Naive thymus-derived CD4-positive, alpha-beta T cell (primary cell): Measurements from ENCODE around the gene MLLT11. TPM values are rescaled to one million over a fixed set of nuclear protein-coding genes. Genes with fewer than 3 reads are reported as not detected.

Source experiments
- ATAC-seq: fragments of 150-1000 bp; cut with Tn5 transposase; 2 replicates; pipeline ENCODE4 v1.10.0; 2021; ENCODE audit warnings: mild to moderate bottlenecking, moderate library complexity
- CTCF ChIA-PET: fragments of 350-600 bp; sonication (Branson Sonifier 250); formaldehyde crosslinking; loops from one replicate; lab custom pipeline; 2021; ENCODE audit warnings: antibody characterized with exemption; lab: Charles Lee
- POLR2A ChIA-PET: fragments of 350-600 bp; sonication (Branson Sonifier 250); formaldehyde crosslinking; loops from one replicate; lab custom pipeline; 2021; ENCODE audit warnings: antibody characterized with exemption, inconsistent platforms; lab: Charles Lee
- DNase-seq, 9 donors: peaks; one replicate each; pipeline versions ENCODE4 v3.0.0 to v3.0.0-alpha.2; 2020 to 2022; ENCODE audit warnings: mixed read lengths in 1 of 9
- H3K27ac ChIP-seq: one replicate; pipeline ENCODE4 v1.7.0; 2013; ENCODE audit warnings: mild to moderate bottlenecking, low read depth, low read length, moderate library complexity
- H3K27me3 ChIP-seq, 2 donors: one replicate each; pipeline ENCODE4 v1.7.0; 2013; ENCODE audit warnings: low read length in 2 of 2, mild to moderate bottlenecking in 2 of 2, moderate library complexity in 2 of 2; ENCODE audit not compliant: control insufficient read depth in 2 of 2, insufficient read depth in 2 of 2
- H3K36me3 ChIP-seq, 3 experiments: 1 replicate in 2 of 3; 2 replicates in 1 of 3; pipeline ENCODE4 v1.7.0; 2013; ENCODE audit warnings: low read length in 3 of 3, mild to moderate bottlenecking in 3 of 3, moderate library complexity in 1 of 3; ENCODE audit not compliant: insufficient read depth in 3 of 3, control insufficient read depth in 2 of 3
- H3K4me1 ChIP-seq, 2 donors: one replicate each; pipeline ENCODE4 v1.7.0; 2013; ENCODE audit warnings: low read length in 2 of 2, mild to moderate bottlenecking in 2 of 2, moderate library complexity in 1 of 2; ENCODE audit not compliant: control insufficient read depth in 2 of 2, insufficient read depth in 2 of 2
- H3K4me3 ChIP-seq: 2 replicates; pipeline ENCODE4 v1.7.0; 2013; ENCODE audit warnings: mild to moderate bottlenecking, low read length
- H3K9me3 ChIP-seq, 3 experiments: 1 replicate in 2 of 3; 2 replicates in 1 of 3; pipeline ENCODE4 v1.7.0; 2013; ENCODE audit warnings: low read length in 3 of 3; ENCODE audit not compliant: control insufficient read depth in 2 of 3
- H3K27ac Mint-ChIP-seq, 9 donors: one replicate each; pipeline ENCODE4 v1.8.0; 2020 to 2022; ENCODE audit warnings: mixed read lengths in 9 of 9, mild to moderate bottlenecking in 8 of 9, moderate library complexity in 5 of 9, inconsistent platforms in 2 of 9
- H3K27me3 Mint-ChIP-seq, 5 donors: one replicate each; pipeline ENCODE4 v1.8.0; 2021 to 2022; ENCODE audit warnings: mixed read lengths in 5 of 5, mild to moderate bottlenecking in 1 of 5
- H3K36me3 Mint-ChIP-seq, 5 donors: one replicate each; pipeline ENCODE4 v1.8.0; 2020 to 2022; ENCODE audit warnings: mixed read lengths in 5 of 5, mild to moderate bottlenecking in 3 of 5, inconsistent platforms in 1 of 5
- H3K4me1 Mint-ChIP-seq, 7 donors: one replicate each; pipeline ENCODE4 v1.8.0; 2020 to 2022; ENCODE audit warnings: mixed read lengths in 7 of 7, mild to moderate bottlenecking in 3 of 7, inconsistent platforms in 1 of 7
- H3K4me3 Mint-ChIP-seq, 10 donors: one replicate each; pipeline ENCODE4 v1.8.0; 2020 to 2022; ENCODE audit warnings: mild to moderate bottlenecking in 10 of 10, mixed read lengths in 10 of 10, moderate library complexity in 6 of 10, inconsistent platforms in 2 of 10
- H3K9me3 Mint-ChIP-seq, 11 donors: one replicate each; pipeline ENCODE4 v1.8.0; 2020 to 2022; ENCODE audit warnings: mixed read lengths in 11 of 11, mild to moderate bottlenecking in 4 of 11, inconsistent platforms in 1 of 11, moderate library complexity in 1 of 11
- intact Hi-C, 2 donors: fragments of 100-400 bp; cut with micrococcal nuclease; formaldehyde crosslinking; loops; one replicate each; pipeline ENCODE4 v1.15.1; 2023
- polyA plus RNA-seq, 2 donors: library from polyadenylated mRNA; unstranded; fragments of 300-500 nt; fragmentation: Illumina TruSeq; gene quantifications; one replicate each; pipeline ENCODE4 v1.2.3, GENCODE V29; 2021
- total RNA-seq, 6 experiments: library from RNA in 5 of 6; stranded (reverse) in 5 of 6; gene quantifications; 1 replicate in 5 of 6; 2 replicates in 1 of 6; pipeline ENCODE4 v1.2.3 and lab custom pipeline; 2021 to 2026

The MLLT11 gene
- total and polyA plus RNA-seq, 7 experiments from 2014 or later = 3.3 to 6.0 (median 4.6) TPM

- no peaks in the 10 kb centered on the region for H3K36me3 ChIP-seq
- H3K27ac Mint-ChIP-seq = peak overlapping the region in 6 of 9 donors; percentile 6 to 76 (median 48)
- H3K27me3 Mint-ChIP-seq = no peaks in the 10 kb centered on the region
- H3K27ac ChIP-seq = no peak overlapping the region
- H3K4me3 Mint-ChIP-seq = no peak overlapping the region
- no peaks in the 10 kb centered on the region for H3K27me3 ChIP-seq
- H3K9me3 ChIP-seq = no peaks in the 10 kb centered on the region
- H3K4me1 Mint-ChIP-seq = peaks cover 22 to 51% (median 35%) of the 10 kb centered on the region in 7 donors
- H3K4me1 ChIP-seq = peaks cover 5 to 17% of the 10 kb centered on the region in 2 donors
- peaks cover 3 to 19% (median 8%) of the 10 kb centered on the region in 5 donors for H3K36me3 Mint-ChIP-seq
- ATAC-seq = no peak
- ChIA-PET CTCF (interaction anchor here (0.6 to 2.9 kb wide), 6 partner anchors 10 to 73 kb away, joined by 3 to 17 read pairs (median 4); partner anchors contain the start of gene CDC42SE1), POLR2A (interaction anchor here (0.6 to 12.0 kb wide), 7 partner anchors 12 to 121 kb away, joined by 3 to 253 read pairs (median 4); partner anchors contain the start of genes CDC42SE1 and MLLT11)
- intact Hi-C loops = no loop called here
- H3K4me3 ChIP-seq = no peak overlapping the region
- DNase-seq = peak in 1 of 9 donors; percentile 10
- H3K9me3 Mint-ChIP-seq = no peaks in the 10 kb centered on the region
These were observed 17.0 kb upstream of the MLLT11 start for GRCh38 chr1:151043163-151043562.

GRCh38 chr1:151047591-151047924 is 12.6 kb upstream of the MLLT11 start, which contains the start of gene C1orf56:
Gene C1orf56 (plus strand): TSS chr1:151047751. CDS start chr1:151047848, 97 bp downstream.
- Mint-ChIP-seq H3K9me3 (no peaks in the 10 kb centered on the region), H3K4me1 (peaks cover 35 to 89% (median 71%) of the 10 kb centered on the region in 7 donors), H3K36me3 (peaks cover 0 to 19% (median 16%) of the 10 kb centered on the region in 5 donors), H3K4me3 (peak within 1 kb of the TSS; percentile 85 to 91 (median 90)), H3K27me3 (no peaks in the 10 kb centered on the region), H3K27ac (peak within 1 kb of the TSS; percentile 84 to 98 (median 93))
- DNase-seq (peak in 8 of 9 donors; percentile 38 to 59 (median 52)), ATAC-seq (peak; percentile 62)
- peak within 1 kb of the TSS; percentile 73 for H3K4me3 ChIP-seq
- intact Hi-C loops = loop anchor here (2.0 kb wide), 1 partner anchor 13 kb away; the partner anchor contains the start of gene MLLT11 (in 2 of the 2)
- ChIA-PET POLR2A (interaction anchor here (0.7 to 12.0 kb wide), 16 partner anchors 9 to 121 kb away, joined by 3 to 253 read pairs (median 5); partner anchors contain the start of genes BNIPL, CDC42SE1, GABPB2 and MINDY1), CTCF (interaction anchor here (1.1 to 3.6 kb wide), 4 partner anchors 11 to 109 kb away, joined by 4 to 38 read pairs (median 8); partner anchors contain the start of genes CDC42SE1, MLLT11 and TNFAIP8L2)
- H3K27me3 ChIP-seq = no peaks in the 10 kb centered on the region
- no peaks in the 10 kb centered on the region for H3K9me3 ChIP-seq
- H3K27ac ChIP-seq = peak within 1 kb of the TSS; percentile 81
- H3K4me1 ChIP-seq = peaks cover 15 to 33% of the 10 kb centered on the region in 2 donors
- peaks cover 0 to 11% (median under 1%) of the 10 kb centered on the region in 3 experiments for H3K36me3 ChIP-seq

GRCh38 chr1:151047925-151048644 is 12.1 kb upstream of the MLLT11 start:
- Mint-ChIP-seq H3K9me3 (no peaks in the 10 kb centered on the region), H3K27me3 (no peaks in the 10 kb centered on the region), H3K4me1 (peaks cover 37 to 89% (median 71%) of the 10 kb centered on the region in 7 donors), H3K36me3 (peaks cover 0 to 21% (median 15%) of the 10 kb centered on the region in 5 donors), H3K27ac (peak overlapping the region; percentile 66 to 96 (median 93)), H3K4me3 (peak overlapping the region; percentile 85 to 91 (median 90))
- DNase-seq = peak; percentile 43 to 64 (median 55)
- peak; percentile 86 for ATAC-seq
- CTCF ChIA-PET = interaction anchor here (0.7 to 3.6 kb wide), 5 partner anchors 11 to 108 kb away, joined by 3 to 38 read pairs (median 5); partner anchors contain the start of genes CDC42SE1, MLLT11 and TNFAIP8L2
- POLR2A ChIA-PET = interaction anchor here (1.0 to 12.0 kb wide), 14 partner anchors 9 to 109 kb away, joined by 3 to 253 read pairs (median 6); partner anchors contain the start of genes BNIPL, CDC42SE1, GABPB2 and MINDY1
- no peaks in the 10 kb centered on the region for H3K27me3 ChIP-seq
- H3K27ac ChIP-seq = peak overlapping the region; percentile 81
- intact Hi-C loops = loop anchor here (1.0 to 2.0 kb wide), 6 partner anchors 8 to 40 kb away; partner anchors contain the start of genes GABPB2 (in 2 of the 2), MLLT11 (in 2 of the 2) and PRUNE1 (in 1 of the 2)
- no peaks in the 10 kb centered on the region for H3K9me3 ChIP-seq
- H3K36me3 ChIP-seq = peaks cover 3 to 17% (median 6%) of the 10 kb centered on the region in 3 experiments
- H3K4me3 ChIP-seq = peak overlapping the region; percentile 73
- peaks cover 15 to 37% of the 10 kb centered on the region in 2 donors for H3K4me1 ChIP-seq

GRCh38 chr1:151048645-151049032 is 11.6 kb upstream of the MLLT11 start:
- peak overlapping the region; percentile 73 for H3K4me3 ChIP-seq
- CTCF ChIA-PET = interaction anchor here (0.7 to 3.6 kb wide), 3 partner anchors 10 to 43 kb away, joined by 3 to 38 read pairs (median 12); partner anchors contain the start of genes CDC42SE1 and MLLT11
- peak overlapping the region; percentile 81 for H3K27ac ChIP-seq
- no peaks in the 10 kb centered on the region for H3K27me3 Mint-ChIP-seq
- no peaks in the 10 kb centered on the region for H3K27me3 ChIP-seq
- H3K36me3 Mint-ChIP-seq = peaks cover 0 to 25% (median 15%) of the 10 kb centered on the region in 5 donors
- H3K4me1 Mint-ChIP-seq = peaks cover 35 to 89% (median 71%) of the 10 kb centered on the region in 7 donors
- peaks cover 15 to 35% of the 10 kb centered on the region in 2 donors for H3K4me1 ChIP-seq
- intact Hi-C loops = loop anchor here (1.0 to 2.0 kb wide), 5 partner anchors 8 to 40 kb away; partner anchors contain the start of genes GABPB2 (in 2 of the 2) and PRUNE1 (in 1 of the 2)
- no peaks in the 10 kb centered on the region for H3K9me3 ChIP-seq
- peaks cover 5 to 22% (median 10%) of the 10 kb centered on the region in 3 experiments for H3K36me3 ChIP-seq
- no peak for DNase-seq
- H3K27ac Mint-ChIP-seq = peak overlapping the region; percentile 66 to 96 (median 93)
- H3K9me3 Mint-ChIP-seq = no peaks in the 10 kb centered on the region
- ATAC-seq = peak; percentile 3
- POLR2A ChIA-PET = interaction anchor here (1.1 to 12.0 kb wide), 6 partner anchors 9 to 108 kb away, joined by 6 to 253 read pairs (median 9); partner anchors contain the start of genes CDC42SE1, GABPB2, MLLT11 and TNFAIP8L2
- peak overlapping the region; percentile 85 to 91 (median 90) for H3K4me3 Mint-ChIP-seq

GRCh38 chr1:151049458-151049857 is 10.7 kb upstream of the MLLT11 start:
- H3K27me3 Mint-ChIP-seq = no peaks in the 10 kb centered on the region
- ATAC-seq (no peak), DNase-seq (no peak)
- ChIA-PET CTCF (interaction anchor here (1.2 to 3.1 kb wide), 3 partner anchors 10 to 24 kb away, joined by 4 to 13 read pairs (median 6); partner anchors contain the start of genes CDC42SE1, GABPB2 and MLLT11), POLR2A (interaction anchor here (0.9 to 12.0 kb wide), 16 partner anchors 8 to 149 kb away, joined by 3 to 253 read pairs (median 4); partner anchors contain the start of genes CDC42SE1, GABPB2, MLLT11 and TNFAIP8L2)
- intact Hi-C loops = loop anchor here in 1 of 2 donors (2.0 kb wide), 1 partner anchor 21 kb away; the partner anchor contains the start of gene GABPB2
- peaks cover 0 to 31% (median 17%) of the 10 kb centered on the region in 5 donors for H3K36me3 Mint-ChIP-seq
- H3K9me3 ChIP-seq = no peaks in the 10 kb centered on the region
- no peaks in the 10 kb centered on the region for H3K9me3 Mint-ChIP-seq
- H3K4me1 Mint-ChIP-seq = peaks cover 35 to 92% (median 71%) of the 10 kb centered on the region in 7 donors
- no peak overlapping the region for H3K4me3 ChIP-seq
- H3K4me1 ChIP-seq = peaks cover 21 to 42% of the 10 kb centered on the region in 2 donors
- peak overlapping the region; percentile 38 for H3K27ac ChIP-seq
- no peaks in the 10 kb centered on the region for H3K27me3 ChIP-seq
- peak overlapping the region; percentile 52 to 96 (median 91) for H3K27ac Mint-ChIP-seq
- H3K36me3 ChIP-seq = peaks cover 10 to 30% (median 19%) of the 10 kb centered on the region in 3 experiments
- peak overlapping the region in 8 of 10 donors; percentile 23 to 91 (median 90) for H3K4me3 Mint-ChIP-seq
